SK-N-SH (cell line): ENCODE measurements around the gene ZW10. TPM values are rescaled to one million over a fixed set of nuclear protein-coding genes. Genes with fewer than 3 reads are reported as not detected.

ENCODE experiments used
- CTCF ChIA-PET: fragments of 300-600, 350-600 bp; formaldehyde crosslinking; extraction: SDS; loops from one replicate; lab custom pipeline; 2021; lab: Yijun Ruan, JAX
- POLR2A ChIA-PET: fragments of 350-600 bp; sonication (Branson Sonifier 250); formaldehyde crosslinking; extraction: SDS; loops from one replicate; lab custom pipeline; 2020; ENCODE audit warnings: antibody characterized with exemption, inconsistent platforms; lab: Yijun Ruan, JAX
- DNase-seq: peaks from one replicate; pipeline ENCODE4 v3.0.0; 2012
- H2AFZ ChIP-seq: fragments of 200-600 bp; sonication (generic); 2 replicates; pipeline ENCODE4 v1.8.1; 2016; ENCODE audit warnings: antibody characterized with exemption, mild to moderate bottlenecking, low read depth
- H3F3A ChIP-seq: fragments of 200-600 bp; sonication (generic); replicated peaks from 2 replicates; pipeline ENCODE3; 2016; ENCODE audit warnings: antibody characterized with exemption, mild to moderate bottlenecking; ENCODE audit not compliant: insufficient read depth
- H3K27ac ChIP-seq, 2 experiments: fragments of 200-500 bp in 1 of 2; fragments of 200-600 bp in 1 of 2; sonication (Bioruptor generic) in 1 of 2; sonication (generic), shearing (Covaris generic) in 1 of 2; 2 replicates each; pipeline versions ENCODE4 v1.5.1 to v1.6.1; 2014 to 2016; ENCODE audit warnings: low read depth in 2 of 2, inconsistent platforms in 1 of 2, low read length in 1 of 2, mild to moderate bottlenecking in 1 of 2, mixed read lengths in 1 of 2
- H3K27me3 ChIP-seq: fragments of 200-600 bp; sonication (generic), shearing (Covaris generic); 2 replicates; pipeline ENCODE4 v1.6.1; 2016; ENCODE audit warnings: mixed run types; ENCODE audit not compliant: insufficient read depth
- H3K36me3 ChIP-seq, 2 experiments: fragments of 200-500 bp in 1 of 2; fragments of 200-600 bp in 1 of 2; sonication (Bioruptor generic) in 1 of 2; sonication (generic) in 1 of 2; replicated peaks in 1 of 2; 2 replicates each; pipeline versions ENCODE3 to v1.5.1; 2014 to 2016; ENCODE audit warnings: low read length in 1 of 2, mild to moderate bottlenecking in 1 of 2; ENCODE audit not compliant: insufficient read depth in 2 of 2, control insufficient read depth in 1 of 2
- H3K4me1 ChIP-seq, 2 experiments: fragments of 200-500 bp in 1 of 2; fragments of 200-600 bp in 1 of 2; sonication (Bioruptor generic) in 1 of 2; sonication (generic), shearing (Covaris generic) in 1 of 2; 2 replicates each; pipeline versions ENCODE4 v1.5.1 to v1.6.1; 2014 to 2016; ENCODE audit warnings: low read depth in 1 of 2, low read length in 1 of 2, mixed run types in 1 of 2; ENCODE audit not compliant: insufficient read depth in 2 of 2, control insufficient read depth in 1 of 2
- H3K4me2 ChIP-seq: fragments of 200-600 bp; sonication (generic), shearing (Covaris generic); 2 replicates; pipeline ENCODE4 v1.6.1; 2017; ENCODE audit warnings: mixed run types
- H3K4me3 ChIP-seq, 2 experiments: fragments of 200-500 bp in 1 of 2; fragments of 200-600 bp in 1 of 2; sonication (Bioruptor generic) in 1 of 2; sonication (generic), shearing (Covaris generic) in 1 of 2; 2 replicates each; pipeline versions ENCODE4 v1.5.1 to v1.8.1; 2014 to 2016; ENCODE audit warnings: low read depth in 2 of 2, inconsistent platforms in 1 of 2, low read length in 1 of 2, mild to moderate bottlenecking in 1 of 2, mixed read lengths in 1 of 2, moderate library complexity in 1 of 2
- H3K79me2 ChIP-seq: fragments of 200-600 bp; sonication (generic); 2 replicates; pipeline ENCODE4 v1.8.1; 2017; ENCODE audit warnings: mild to moderate bottlenecking; ENCODE audit not compliant: insufficient read depth
- H3K9ac ChIP-seq: fragments of 200-600 bp; sonication (generic); 2 replicates; pipeline ENCODE4 v1.6.1; 2017; ENCODE audit warnings: mixed run types
- H3K9me2 ChIP-seq: fragments of 200-600 bp; sonication (generic); 2 replicates; pipeline ENCODE4 v1.6.1; 2017; ENCODE audit warnings: mixed run types
- H3K9me3 ChIP-seq: fragments of 200-600 bp; sonication (generic); 2 replicates; pipeline ENCODE4 v1.6.1; 2017; ENCODE audit warnings: mixed run types, mild to moderate bottlenecking, moderate library complexity
- H4K20me1 ChIP-seq: fragments of 200-600 bp; sonication (generic); 2 replicates; pipeline ENCODE4 v1.6.1; 2017; ENCODE audit warnings: mild to moderate bottlenecking, mixed run types; ENCODE audit not compliant: insufficient read depth
- CTCF ChIP-seq: fragments of 200-600 bp; sonication (generic); IDR thresholded peaks from 2 replicates; pipeline ENCODE4 v1.6.1; 2017; ENCODE audit warnings: antibody characterized with exemption, mild to moderate bottlenecking, moderate library complexity
- EP300 ChIP-seq, 2 experiments: IDR thresholded peaks; 2 replicates each; pipeline versions ENCODE4 v1.4.0 to v1.6.1; 2012; ENCODE audit warnings: borderline replicate concordance in 1 of 2, low read depth in 1 of 2, low read length in 1 of 2
- FOSL2 ChIP-seq: IDR thresholded peaks from 2 replicates; pipeline ENCODE4 v1.4.0; 2012; ENCODE audit warnings: low read depth, mild to moderate bottlenecking, moderate library complexity, borderline replicate concordance
- FOXJ3 ChIP-seq: sonication (generic); formaldehyde crosslinking; IDR thresholded peaks from 2 replicates; pipeline ENCODE4 v1.5.1; 2020; ENCODE audit warnings: mild to moderate bottlenecking, missing genetic modification reagents
- FOXM1 ChIP-seq: IDR thresholded peaks from 2 replicates; pipeline ENCODE4 v1.4.0; 2012; ENCODE audit warnings: low read depth, mild to moderate bottlenecking
- MAX ChIP-seq: IDR thresholded peaks from 2 replicates; pipeline ENCODE4 v1.4.0; 2012; ENCODE audit warnings: low read depth
- PBX3 ChIP-seq: IDR thresholded peaks from 2 replicates; pipeline ENCODE4; 2012
- RAD21 ChIP-seq: IDR thresholded peaks from 2 replicates; pipeline ENCODE4 v1.6.1; 2012; ENCODE audit warnings: mild to moderate bottlenecking, low read length
- RFX5 ChIP-seq: IDR thresholded peaks from 2 replicates; pipeline ENCODE4 v1.6.1; 2012; ENCODE audit warnings: mild to moderate bottlenecking, improper control_type of control experiment, low read length
- SMC3 ChIP-seq: IDR thresholded peaks from 2 replicates; pipeline ENCODE4 v1.6.1; 2012; ENCODE audit warnings: low read depth, low read length, improper control_type of control experiment
- TAF1 ChIP-seq: IDR thresholded peaks from 2 replicates; pipeline ENCODE4 v1.6.1; 2012; ENCODE audit warnings: low read depth, mild to moderate bottlenecking, low read length, moderate library complexity, borderline replicate concordance
- TCF12 ChIP-seq: IDR thresholded peaks from 2 replicates; pipeline ENCODE4 v1.4.0; 2012
- ZBTB33 ChIP-seq: IDR thresholded peaks from 2 replicates; pipeline ENCODE4 v1.4.0; 2012; ENCODE audit warnings: low read depth, borderline replicate concordance
- WGBS: methylation state at CpG from one replicate; pipeline ENCODE4 v1.1.6; 2017; ENCODE audit warnings: low lambda C conversion rate; 5-methylcytosine and 5-hydroxymethylcytosine counted together
- polyA plus RNA-seq, 3 experiments: library from polyadenylated mRNA; depleted of rRNA; stranded (reverse); fragments of >200 nt; gene quantifications; 2 replicates each; pipeline ENCODE4 v1.2.3, GENCODE V29; 2012
- TF ChIP-seq, protein P1 (sequence below): IDR thresholded peaks from 2 replicates; pipeline ENCODE4 v1.4.0; 2012; ENCODE audit warnings: low read depth, borderline replicate concordance
- TF ChIP-seq, protein P2 (sequence below): fragments of 150-350 bp; IDR thresholded peaks from 2 replicates; pipeline ENCODE4 v1.6.1; 2016; ENCODE audit warnings: mild to moderate bottlenecking, low read depth, low read length
- TF ChIP-seq, protein P3 (sequence below): fragments of 150-350 bp; IDR thresholded peaks from 2 replicates; pipeline ENCODE4 v1.6.1; 2017; ENCODE audit warnings: antibody characterized with exemption, low read length, low read depth, borderline replicate concordance

Gene ZW10
- polyA plus RNA-seq, 1 of the 3 experiments (the other 2 are of a cell fraction): 6.1 TPM

GRCh38 chr11:113796663-113797259, 23.3 kb upstream of the ZW10 start:
- H4K20me1 ChIP-seq: no peaks in the 10 kb centered on the region
- ChIA-PET CTCF (interaction anchor here (0.6 to 2.0 kb wide), 24 partner anchors 8 to 507 kb away, joined by 3 to 17 read pairs (median 4); partner anchors contain the start of genes CLDN25 and ZW10), POLR2A (no interaction called here)
- peak; percentile 65 for DNase-seq
- TF ChIP-seq, protein P1, sequence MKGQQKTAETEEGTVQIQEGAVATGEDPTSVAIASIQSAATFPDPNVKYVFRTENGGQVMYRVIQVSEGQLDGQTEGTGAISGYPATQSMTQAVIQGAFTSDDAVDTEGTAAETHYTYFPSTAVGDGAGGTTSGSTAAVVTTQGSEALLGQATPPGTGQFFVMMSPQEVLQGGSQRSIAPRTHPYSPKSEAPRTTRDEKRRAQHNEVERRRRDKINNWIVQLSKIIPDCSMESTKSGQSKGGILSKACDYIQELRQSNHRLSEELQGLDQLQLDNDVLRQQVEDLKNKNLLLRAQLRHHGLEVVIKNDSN: no peak
- TF ChIP-seq RAD21 (peak; percentile 60), SMC3 (peak; percentile 40; the same call in 1 of the 2 replicates), PBX3 (no peak), CTCF (peak; percentile 71), MAX (no peak), EP300 (IDR thresholded peaks at IDR 0.05; ENCODE audit: borderline replicate concordance in 1 of 2, low read depth in 1 of 2, low read length in 1 of 2) (no peak), TCF12 (no peak)
- TF ChIP-seq, protein P2, sequence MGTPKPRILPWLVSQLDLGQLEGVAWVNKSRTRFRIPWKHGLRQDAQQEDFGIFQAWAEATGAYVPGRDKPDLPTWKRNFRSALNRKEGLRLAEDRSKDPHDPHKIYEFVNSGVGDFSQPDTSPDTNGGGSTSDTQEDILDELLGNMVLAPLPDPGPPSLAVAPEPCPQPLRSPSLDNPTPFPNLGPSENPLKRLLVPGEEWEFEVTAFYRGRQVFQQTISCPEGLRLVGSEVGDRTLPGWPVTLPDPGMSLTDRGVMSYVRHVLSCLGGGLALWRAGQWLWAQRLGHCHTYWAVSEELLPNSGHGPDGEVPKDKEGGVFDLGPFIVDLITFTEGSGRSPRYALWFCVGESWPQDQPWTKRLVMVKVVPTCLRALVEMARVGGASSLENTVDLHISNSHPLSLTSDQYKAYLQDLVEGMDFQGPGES: no peak
- no peak overlapping the region for H3K27ac ChIP-seq
- no peak overlapping the region for H3K4me2 ChIP-seq
- peak overlapping the region in 1 of 2 experiments; percentile 39; a peak in 1 of 4 replicates for H3K4me3 ChIP-seq
- H3K9me3 ChIP-seq: no peaks in the 10 kb centered on the region
- H3K27me3 ChIP-seq: no peaks in the 10 kb centered on the region
- no peaks in the 10 kb centered on the region for H3K9me2 ChIP-seq
- H3K36me3 ChIP-seq: peaks cover 23 to 24% of the 10 kb centered on the region in 2 experiments
- H3K9ac ChIP-seq: no peak overlapping the region
- peaks cover 0 to under 1% of the 10 kb centered on the region in 2 experiments; a peak in 1 of 4 replicates for H3K4me1 ChIP-seq
- H3K79me2 ChIP-seq: no peaks in the 10 kb centered on the region
- 76% methylated on average over 3 of the region's 3 CpGs for WGBS
- no peak overlapping the region for H2AFZ ChIP-seq
- H3F3A ChIP-seq: peaks cover 9% of the 10 kb centered on the region

DNA sequence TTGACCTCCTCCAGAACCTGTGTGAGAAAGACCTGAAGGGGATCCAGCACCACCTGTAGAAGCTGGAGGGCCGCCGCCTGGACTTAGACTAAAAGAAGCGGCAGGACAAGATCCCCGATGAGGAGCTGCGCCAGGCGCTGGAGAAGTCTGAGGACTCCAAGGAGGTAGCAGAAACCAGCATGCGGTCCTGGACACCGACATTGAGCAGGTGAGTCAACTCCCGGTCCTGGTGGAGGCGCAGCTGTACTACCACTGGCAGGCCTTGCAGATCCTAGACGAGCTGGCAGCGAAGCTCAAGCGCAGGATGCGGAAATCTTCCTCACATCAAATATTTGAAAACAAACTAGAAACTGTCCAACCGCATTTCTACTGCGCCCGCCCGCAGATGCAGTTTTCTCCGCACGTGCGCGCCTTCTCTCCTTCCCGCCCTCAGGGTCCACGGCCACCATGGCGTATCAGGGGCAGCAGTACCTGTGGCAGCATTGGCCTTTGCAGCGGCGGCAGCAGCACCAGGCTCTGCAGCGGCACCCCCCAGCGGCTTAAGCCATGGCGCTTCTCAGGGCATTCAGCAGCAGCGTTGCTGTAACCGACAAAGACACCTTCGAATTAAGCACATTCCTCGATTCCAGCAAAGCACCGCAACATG, 16.3 kb upstream of the ZW10 start:
- DNase-seq: no peak
- no peak overlapping the region for H3K9ac ChIP-seq
- H3K27me3 ChIP-seq: no peaks in the 10 kb centered on the region
- CTCF ChIA-PET: interaction anchor here (0.6 to 1.2 kb wide), 2 partner anchors 12 to 16 kb away, joined by 3 read pairs; partner anchors contain the start of gene ZW10
- H3K9me3 ChIP-seq: no peaks in the 10 kb centered on the region
- no peaks in the 10 kb centered on the region for H3K36me3 ChIP-seq
- H3K9me2 ChIP-seq: no peaks in the 10 kb centered on the region
- H4K20me1 ChIP-seq: no peaks in the 10 kb centered on the region
- H3K79me2 ChIP-seq: no peaks in the 10 kb centered on the region
- 83% methylated on average over 35 of the region's 35 CpGs for WGBS
- H3K27ac ChIP-seq: no peak overlapping the region
- no peak overlapping the region for H3K4me2 ChIP-seq
- POLR2A ChIA-PET: no interaction called here
- H3F3A ChIP-seq: peaks cover 3% of the 10 kb centered on the region
- H2AFZ ChIP-seq: no peak overlapping the region
- H3K4me1 ChIP-seq: no peaks in the 10 kb centered on the region
- no peak overlapping the region for H3K4me3 ChIP-seq
- no peak for TF ChIP-seq ZBTB33
- TF ChIP-seq, protein P3, sequence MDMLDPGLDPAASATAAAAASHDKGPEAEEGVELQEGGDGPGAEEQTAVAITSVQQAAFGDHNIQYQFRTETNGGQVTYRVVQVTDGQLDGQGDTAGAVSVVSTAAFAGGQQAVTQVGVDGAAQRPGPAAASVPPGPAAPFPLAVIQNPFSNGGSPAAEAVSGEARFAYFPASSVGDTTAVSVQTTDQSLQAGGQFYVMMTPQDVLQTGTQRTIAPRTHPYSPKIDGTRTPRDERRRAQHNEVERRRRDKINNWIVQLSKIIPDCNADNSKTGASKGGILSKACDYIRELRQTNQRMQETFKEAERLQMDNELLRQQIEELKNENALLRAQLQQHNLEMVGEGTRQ: no peak
- TF ChIP-seq RFX5: no peak
- no peak for TF ChIP-seq FOXM1
- TF ChIP-seq, protein P1: no peak
- TF ChIP-seq TAF1: no peak
- no peak for TF ChIP-seq FOSL2
- TF ChIP-seq FOXJ3 (CRISPR knock-in tag): no peak
